GM20000 (cell line): ENCODE measurements around the gene ATG4A.

Experiments
- DNase-seq: peaks from one replicate; pipeline ENCODE4 v3.0.0; 2012; ENCODE audit warnings: low spot score
- CTCF ChIP-seq: IDR thresholded peaks from 2 replicates; pipeline ENCODE4 v1.5.1; 2012; ENCODE audit warnings: mild to moderate bottlenecking, control low read depth; ENCODE audit errors: extremely low read depth, missing control alignments

The ATG4A gene

GRCh38 chrX:108064613-108065012 lies 27.0 kb upstream of the ATG4A start:
- TF ChIP-seq CTCF: no peak
- DNase-seq: no peak

GRCh38 chrX:108068121-108068520 lies 23.5 kb upstream of the ATG4A start:
- TF ChIP-seq CTCF: no peak
- DNase-seq: no peak

DNA sequence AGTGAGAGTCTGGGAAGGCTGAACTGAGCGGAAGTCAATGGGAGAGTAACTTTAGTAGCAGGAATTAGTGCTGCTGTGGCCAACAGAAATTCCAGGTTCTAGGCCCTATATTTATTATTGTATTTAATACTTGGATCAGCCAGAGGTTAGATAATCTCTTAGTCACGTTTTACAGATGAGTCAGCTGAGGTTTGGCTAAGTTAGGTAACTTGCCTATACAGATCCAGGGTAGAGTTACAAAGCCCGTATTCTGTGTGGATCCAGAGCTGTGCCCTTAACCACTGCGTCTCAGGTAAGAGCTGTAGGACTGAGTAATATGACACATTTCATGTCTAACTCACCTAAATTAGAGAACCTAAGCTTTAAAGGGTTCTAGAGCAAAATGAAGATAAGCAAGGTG lies 20.7 kb upstream of the ATG4A start:
- DNase-seq: no peak

GRCh38 chrX:108071578-108071977 lies 20.0 kb upstream of the ATG4A start:
- no peak for DNase-seq
- no peak for TF ChIP-seq CTCF

More for the DNA sequence above, 20.7 kb upstream of the ATG4A start:
- TF ChIP-seq CTCF: no peak

DNA sequence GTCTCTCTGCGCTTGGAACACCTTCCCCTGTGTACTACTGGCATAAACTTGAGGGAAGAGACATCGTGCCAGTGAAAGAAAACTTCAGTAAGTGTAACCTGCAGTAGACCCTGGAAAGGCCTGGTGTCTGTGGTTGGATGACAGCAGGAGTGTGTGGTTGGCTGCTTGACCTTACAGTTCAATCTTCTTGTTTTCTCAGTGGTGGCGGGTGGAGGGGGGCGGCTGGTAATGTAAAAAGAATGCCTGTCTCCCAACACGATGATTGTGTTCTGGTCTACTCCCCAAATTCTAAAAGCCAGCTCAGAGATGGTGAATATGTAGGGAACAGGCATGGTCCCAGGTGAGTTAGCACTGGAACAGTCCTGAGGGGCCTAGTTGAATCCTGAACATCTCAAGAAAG lies 18.8 kb upstream of the ATG4A start:
- DNase-seq: no peak
- no peak for TF ChIP-seq CTCF

DNA sequence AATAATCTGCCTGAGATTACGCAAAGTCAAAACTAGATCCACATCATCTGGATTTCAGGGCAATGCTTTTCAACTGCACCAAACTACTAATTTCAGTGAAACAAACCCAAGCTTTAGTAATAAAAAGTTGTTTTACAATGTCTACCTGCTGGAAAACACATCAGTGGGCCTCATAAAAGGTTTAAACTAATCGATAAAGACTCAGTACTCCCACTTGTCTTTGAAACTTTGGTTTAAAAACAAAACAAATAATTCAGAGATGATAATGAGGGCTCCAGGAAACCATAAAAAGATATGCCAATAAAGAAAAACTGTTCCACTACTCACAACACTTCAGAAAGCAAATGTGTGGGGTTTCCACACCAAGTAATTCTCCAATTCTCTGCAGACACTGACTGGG lies 10.5 kb upstream of the ATG4A start:
- DNase-seq: no peak
- TF ChIP-seq CTCF: no peak

DNA sequence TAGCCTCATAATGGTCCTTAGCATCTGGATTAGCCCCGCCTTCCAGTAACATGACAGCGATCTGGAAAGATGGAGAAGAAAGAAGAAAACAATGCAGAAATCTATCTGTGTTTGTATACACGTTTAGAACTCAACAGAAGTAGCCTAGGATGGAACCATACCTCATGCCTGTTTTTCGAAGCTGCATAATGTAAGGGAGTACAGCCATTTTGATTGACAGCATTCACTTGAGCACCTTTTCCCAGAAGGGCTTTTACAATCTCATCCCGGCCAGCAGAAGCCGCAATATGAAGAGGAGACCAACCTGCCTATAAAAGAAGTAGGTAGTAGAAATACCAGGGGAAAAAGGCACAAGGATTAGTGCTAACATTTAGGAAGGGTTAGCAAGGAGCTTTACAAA lies 3.8 kb upstream of the ATG4A start:
- TF ChIP-seq CTCF: no peak

DNA sequence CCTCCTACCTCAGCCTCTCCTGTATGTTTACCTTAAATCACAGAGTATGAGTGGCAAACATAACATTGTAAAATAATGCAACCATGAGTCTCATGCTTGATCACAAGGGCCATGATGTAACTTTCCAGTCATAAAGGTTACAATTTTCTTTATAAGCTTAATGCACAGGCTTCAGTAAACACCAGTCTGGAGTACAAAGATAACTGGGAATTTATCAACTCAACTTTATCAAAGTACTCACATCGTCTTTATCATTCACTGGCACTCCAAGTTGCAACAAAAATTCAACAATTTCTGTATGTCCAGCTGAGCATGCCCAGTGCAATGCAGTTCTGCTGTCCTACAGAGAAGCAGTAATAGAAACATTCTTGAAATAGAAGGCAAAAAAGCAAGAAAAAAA lies 3.1 kb upstream of the ATG4A start:
- DNase-seq: no peak
- no peak for TF ChIP-seq CTCF

More for the DNA sequence above, 3.8 kb upstream of the ATG4A start:
- no peak for DNase-seq
